Small intestine (tissue), 7 donors: ENCODE results near the gene RING1. TPM values are rescaled to one million over a fixed set of nuclear protein-coding genes. Genes with fewer than 3 reads are reported as not detected.
A peak's percentile ranks its signal among the peaks of the same experiment; 100 is the strongest.

Experiments
- DNase-seq, 2 donors: peaks; one replicate each; pipeline versions ENCODE4 v3.0.0 to v3.0.0-alpha.2; 2013
- FAIRE-seq: peaks from 2 replicates; lab custom pipeline; 2012; peaks lifted over from hg19 to GRCh38; lab: Jason Lieb, UNC
- H3K27ac ChIP-seq, 3 donors: one replicate each; pipeline ENCODE4 v1.5.1; 2013; ENCODE audit warnings: low read length in 2 of 3, mild to moderate bottlenecking in 2 of 3, control low read depth in 1 of 3, inconsistent platforms in 1 of 3, low read depth in 1 of 3, moderate library complexity in 1 of 3
- H3K27me3 ChIP-seq, 3 donors: one replicate each; pipeline ENCODE4 v1.6.1; 2013; ENCODE audit warnings: low read length in 3 of 3, inconsistent platforms in 1 of 3; ENCODE audit not compliant: control insufficient read depth in 3 of 3, insufficient read depth in 3 of 3
- H3K36me3 ChIP-seq, 3 donors: one replicate each; pipeline ENCODE4 v1.6.1; 2013; ENCODE audit warnings: low read length in 3 of 3, inconsistent platforms in 1 of 3, low read depth in 1 of 3, mild to moderate bottlenecking in 1 of 3, moderate library complexity in 1 of 3; ENCODE audit not compliant: control insufficient read depth in 3 of 3, insufficient read depth in 2 of 3
- H3K4me1 ChIP-seq, 3 donors: one replicate each; pipeline ENCODE4 v1.6.1; 2013; ENCODE audit warnings: low read length in 2 of 3, inconsistent platforms in 1 of 3, low read depth in 1 of 3, mild to moderate bottlenecking in 1 of 3, moderate library complexity in 1 of 3; ENCODE audit not compliant: control insufficient read depth in 3 of 3, insufficient read depth in 2 of 3
- H3K4me3 ChIP-seq, 3 donors: one replicate each; pipeline ENCODE4 v1.5.1; 2013; ENCODE audit warnings: low read length in 3 of 3, control low read depth in 1 of 3, inconsistent platforms in 1 of 3, low read depth in 1 of 3, mild to moderate bottlenecking in 1 of 3, moderate library complexity in 1 of 3
- H3K9me3 ChIP-seq, 2 donors: one replicate each; pipeline ENCODE4 v1.6.1; 2013; ENCODE audit warnings: low read depth in 1 of 2, low read length in 1 of 2; ENCODE audit not compliant: control insufficient read depth in 2 of 2, insufficient read depth in 1 of 2
- WGBS, 3 donors: extraction: QIAGEN DNeasy Blood & Tissue Kit; methylation state at CpG; one replicate each; pipeline ENCODE4 v1.1.7; 2013; 5-methylcytosine and 5-hydroxymethylcytosine counted together
- polyA plus RNA-seq, 4 donors: library from polyadenylated mRNA; stranded (reverse) in 3 of 4; unstranded in 1 of 4; fragments of 200-250 nt in 3 of 4; fragments of 120-200 nt in 1 of 4; gene quantifications; one replicate each; pipeline versions ENCODE4 v1.2.1 to v1.2.3, GENCODE V29; 2013
- donor health status: healthy with polysubstance abuse.
- donor health status: control.
- donor health status: control.
- donor health status: Bipolar disorder and iron deficiency.
- donor health status: healthy.

RING1 gene
- polyA plus RNA-seq, 4 donors = 30.4 to 46.7 (median 41.8) TPM

- FAIRE-seq (no peak), DNase-seq (no peak)
- Histone ChIP-seq H3K36me3 (peaks cover 14 to 39% (median 14%) of the 10 kb centered on the region in 3 donors), H3K27me3 (peaks cover 0 to 26% (median 9%) of the 10 kb centered on the region in 3 donors), H3K9me3 (no peaks in the 10 kb centered on the region), H3K27ac (no peak overlapping the region), H3K4me1 (peaks cover 0 to 16% (median 3%) of the 10 kb centered on the region in 3 donors), H3K4me3 (peak overlapping the region in 2 of 3 donors; percentile 10 to 18)
- WGBS, 3 donors = 3 to 7% (median 4%) methylated on average over 34 to 72 of the region's 72 CpGs
Measured at GRCh38 chr6:33192671-33193602, 15.4 kb upstream of the RING1 start.

- peaks cover 0 to 26% (median 9%) of the 10 kb centered on the region in 3 donors for H3K27me3 ChIP-seq
- no peak overlapping the region for H3K27ac ChIP-seq
- FAIRE-seq (no peak), DNase-seq (no peak)
- H3K9me3 ChIP-seq = no peaks in the 10 kb centered on the region
- H3K4me3 ChIP-seq = no peak overlapping the region
- H3K36me3 ChIP-seq = peaks cover 14 to 42% (median 14%) of the 10 kb centered on the region in 3 donors
- H3K4me1 ChIP-seq = peaks cover 0 to 23% (median 3%) of the 10 kb centered on the region in 3 donors
- WGBS, 3 donors = 62 to 71% (median 65%) methylated on average over 6 of the region's 6 CpGs
Measured at GRCh38 chr6:33193619-33194018, 14.7 kb upstream of the RING1 start.

- WGBS, 3 donors = 76 to 84% (median 84%) methylated on average over 8 of the region's 8 CpGs
- DNase-seq = no peak
- FAIRE-seq = no peak
- peaks cover 14 to 42% (median 14%) of the 10 kb centered on the region in 3 donors for H3K36me3 ChIP-seq
- peaks cover 3 to 23% (median 6%) of the 10 kb centered on the region in 3 donors for H3K4me1 ChIP-seq
- no peaks in the 10 kb centered on the region for H3K9me3 ChIP-seq
- H3K4me3 ChIP-seq = no peak overlapping the region
- H3K27ac ChIP-seq = no peak overlapping the region
- peaks cover 0 to 26% (median 9%) of the 10 kb centered on the region in 3 donors for H3K27me3 ChIP-seq
Measured at GRCh38 chr6:33194431-33194979, 13.8 kb upstream of the RING1 start.

- peaks cover 14 to 42% (median 14%) of the 10 kb centered on the region in 3 donors for H3K36me3 ChIP-seq
- H3K27ac ChIP-seq = no peak overlapping the region
- peaks cover 3 to 23% (median 6%) of the 10 kb centered on the region in 3 donors for H3K4me1 ChIP-seq
- 81 to 90% (median 82%) methylated on average over 15 of the region's 15 CpGs for WGBS, 3 donors
- H3K27me3 ChIP-seq = peaks cover 0 to 23% (median 7%) of the 10 kb centered on the region in 3 donors
- no peak for DNase-seq
- no peak overlapping the region for H3K4me3 ChIP-seq
- H3K9me3 ChIP-seq = no peaks in the 10 kb centered on the region
- no peak for FAIRE-seq
Measured at GRCh38 chr6:33195304-33196165, 12.8 kb upstream of the RING1 start.

GRCh38 chr6:33197431-33198048 lies 10.8 kb upstream of the RING1 start:
- FAIRE-seq (no peak), DNase-seq (peak; percentile 78)
- peaks cover 0 to 5% (median 0%) of the 10 kb centered on the region in 3 donors for H3K27me3 ChIP-seq
- H3K36me3 ChIP-seq = peaks cover 16 to 53% (median 17%) of the 10 kb centered on the region in 3 donors
- no peak overlapping the region for H3K27ac ChIP-seq
- peaks cover 9 to 26% (median 11%) of the 10 kb centered on the region in 3 donors for H3K4me1 ChIP-seq
- H3K9me3 ChIP-seq = no peaks in the 10 kb centered on the region
- 3 to 36% (median 36%) methylated on average over 12 of the region's 12 CpGs for WGBS, 3 donors
- H3K4me3 ChIP-seq = no peak overlapping the region

GRCh38 chr6:33198159-33198852 lies 10.0 kb upstream of the RING1 start:
- Histone ChIP-seq H3K9me3 (no peaks in the 10 kb centered on the region), H3K27ac (peak overlapping the region in 1 of 3 donors; percentile 11), H3K4me3 (no peak overlapping the region), H3K4me1 (peaks cover 9 to 21% (median 9%) of the 10 kb centered on the region in 3 donors), H3K36me3 (peaks cover 18 to 59% (median 23%) of the 10 kb centered on the region in 3 donors), H3K27me3 (no peaks in the 10 kb centered on the region)
- 41 to 70% (median 61%) methylated on average over 6 of the region's 6 CpGs for WGBS, 3 donors
- peak in 1 of 2 donors; percentile 32 for DNase-seq
- FAIRE-seq = no peak

GRCh38 chr6:33198853-33199436 lies 9.4 kb upstream of the RING1 start:
- Histone ChIP-seq H3K4me3 (peak overlapping the region in 1 of 3 donors; percentile 8), H3K27me3 (no peaks in the 10 kb centered on the region), H3K9me3 (no peaks in the 10 kb centered on the region), H3K36me3 (peaks cover 20 to 60% (median 26%) of the 10 kb centered on the region in 3 donors), H3K27ac (peak overlapping the region in 1 of 3 donors; percentile 99), H3K4me1 (peaks cover 9 to 22% (median 9%) of the 10 kb centered on the region in 3 donors)
- FAIRE-seq (no peak), DNase-seq (no peak)
- WGBS, 3 donors = 32 to 36% (median 34%) methylated on average over 2 to 3 of the region's 3 CpGs
